EL (cell line): ENCODE data around the gene PDZD8.

Experiments used
- DNase-seq: peaks from one replicate; pipeline ENCODE4 v3.0.0-alpha.2; 2016

Gene PDZD8

GRCh38 chr10:117277675-117278074, 97.6 kb downstream of the PDZD8 start:
- DNase-seq = no peak

- DNase-seq = no peak
Measured at GRCh38 chr10:117275121-117275520, 100.1 kb downstream of the PDZD8 start.

GRCh38 chr10:117274509-117274908, 100.7 kb downstream of the PDZD8 start:
- no peak for DNase-seq

- DNase-seq = no peak
Measured at GRCh38 chr10:117273980-117274379, 101.3 kb downstream of the PDZD8 start.

- no peak for DNase-seq
Measured at GRCh38 chr10:117272195-117273076, 102.8 kb downstream of the PDZD8 start.

- peak; percentile 54 for DNase-seq
Measured at GRCh38 chr10:117271427-117271826, 103.8 kb downstream of the PDZD8 start.

GRCh38 chr10:117268907-117269306, 106.3 kb downstream of the PDZD8 start:
- DNase-seq = no peak

GRCh38 chr10:117268258-117268657, 107.0 kb downstream of the PDZD8 start:
- DNase-seq = no peak

- no peak for DNase-seq
Measured at GRCh38 chr10:117266812-117267211, 108.4 kb downstream of the PDZD8 start.

GRCh38 chr10:117266400-117266799, 108.8 kb downstream of the PDZD8 start:
- DNase-seq = no peak

GRCh38 chr10:117264782-117265181, 110.5 kb downstream of the PDZD8 start:
- no peak for DNase-seq

GRCh38 chr10:117262903-117263293, 112.3 kb downstream of the PDZD8 start:
- no peak for DNase-seq

GRCh38 chr10:117262291-117262902, 112.8 kb downstream of the PDZD8 start:
- DNase-seq = peak; percentile 7

- DNase-seq = no peak
Measured at GRCh38 chr10:117261501-117261900, 113.7 kb downstream of the PDZD8 start.

- no peak for DNase-seq
Measured at GRCh38 chr10:117260084-117260483, 115.2 kb downstream of the PDZD8 start.

- DNase-seq = no peak
Measured at GRCh38 chr10:117259279-117259678, 116.0 kb downstream of the PDZD8 start.

GRCh38 chr10:117257721-117258120, 117.5 kb downstream of the PDZD8 start:
- DNase-seq = no peak

GRCh38 chr10:117256910-117257309, 118.3 kb downstream of the PDZD8 start:
- no peak for DNase-seq

GRCh38 chr10:117255835-117256460, 119.3 kb downstream of the PDZD8 start:
- DNase-seq = no peak

GRCh38 chr10:117254774-117255735, 120.2 kb downstream of the PDZD8 start:
- no peak for DNase-seq

GRCh38 chr10:117254338-117254737, 120.9 kb downstream of the PDZD8 start:
- DNase-seq = no peak

GRCh38 chr10:117253908-117254307, 121.3 kb downstream of the PDZD8 start:
- DNase-seq = no peak

GRCh38 chr10:117250411-117250810, 124.8 kb downstream of the PDZD8 start:
- DNase-seq = no peak
